GM21576 (cell line): ENCODE results near the gene ERBB4.
"Not testable (repeated sequence)": the region's sequence is repeated elsewhere in the genome, so short reads cannot be mapped to it uniquely, and the experiment has no call there.

ENCODE experiments used
- ATAC-seq: cut with Tn5 transposase; IDR thresholded peaks from one replicate; pipeline ENCODE4 v1.9.1; 2021; ENCODE audit warnings: mild to moderate bottlenecking, moderate library complexity; ENCODE audit not compliant: unreplicated experiment

ERBB4 gene

DNA sequence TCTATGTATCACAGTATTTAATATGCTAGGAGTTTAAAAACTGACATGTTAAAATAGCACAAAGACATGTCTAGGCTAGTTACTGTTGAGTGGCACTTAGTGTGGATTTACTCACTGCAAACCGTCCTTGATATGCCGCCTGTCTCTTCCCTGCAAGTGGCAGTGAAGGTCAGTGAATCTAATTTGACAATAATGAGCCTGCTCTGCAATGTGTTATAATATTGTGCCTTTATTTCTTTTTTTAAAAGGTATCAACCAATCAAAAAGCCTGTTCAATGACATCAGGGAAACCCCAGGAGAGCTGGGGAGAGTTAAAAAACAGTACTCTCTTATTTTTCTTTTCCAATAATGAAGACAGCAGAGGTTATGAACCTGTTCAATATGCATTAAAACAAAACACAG, 384.1 kb downstream of the ERBB4 start:
- ATAC-seq: no peak

DNA sequence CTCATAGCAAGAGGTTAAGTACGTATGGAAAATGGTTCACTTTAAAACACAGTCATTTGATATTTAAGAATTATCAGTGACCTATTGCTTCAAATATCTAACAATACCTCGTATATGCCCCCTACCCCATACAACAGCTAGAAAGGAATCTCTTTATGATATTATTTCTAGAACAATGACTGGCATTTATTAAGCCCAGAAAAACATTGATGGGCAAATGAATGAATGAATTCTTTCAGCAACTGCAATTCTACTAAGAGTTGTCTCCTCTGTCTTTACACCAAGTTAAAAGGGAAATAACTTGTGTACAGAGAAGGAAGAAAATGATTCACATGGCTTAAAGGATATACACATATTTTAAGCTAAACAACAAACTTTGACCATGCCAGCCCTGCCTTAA, 384.7 kb downstream of the ERBB4 start:
- ATAC-seq: no peak

GRCh38 chr2:212147921-212148513, 390.6 kb downstream of the ERBB4 start:
- no peak for ATAC-seq

GRCh38 chr2:212146416-212146815, 392.2 kb downstream of the ERBB4 start:
- no peak for ATAC-seq

DNA sequence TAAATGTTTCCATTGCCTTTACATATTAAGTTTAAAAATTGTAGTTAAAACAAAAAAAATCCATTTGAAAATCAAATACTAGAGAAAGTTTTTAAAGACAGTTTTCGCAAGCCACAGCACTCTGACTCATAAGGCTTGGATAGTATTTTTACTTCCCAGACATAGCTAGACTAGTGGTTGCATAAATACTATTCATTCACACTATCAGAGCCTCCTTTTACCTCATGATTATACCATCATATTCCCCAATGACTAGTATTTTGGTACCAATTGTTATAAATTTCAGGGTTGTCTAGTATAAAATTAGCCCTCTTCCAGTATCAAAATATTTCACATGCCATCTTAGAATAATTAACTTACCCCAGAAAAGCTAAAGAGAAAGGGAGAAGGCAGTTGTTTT, 393.5 kb downstream of the ERBB4 start:
- no peak for ATAC-seq

DNA sequence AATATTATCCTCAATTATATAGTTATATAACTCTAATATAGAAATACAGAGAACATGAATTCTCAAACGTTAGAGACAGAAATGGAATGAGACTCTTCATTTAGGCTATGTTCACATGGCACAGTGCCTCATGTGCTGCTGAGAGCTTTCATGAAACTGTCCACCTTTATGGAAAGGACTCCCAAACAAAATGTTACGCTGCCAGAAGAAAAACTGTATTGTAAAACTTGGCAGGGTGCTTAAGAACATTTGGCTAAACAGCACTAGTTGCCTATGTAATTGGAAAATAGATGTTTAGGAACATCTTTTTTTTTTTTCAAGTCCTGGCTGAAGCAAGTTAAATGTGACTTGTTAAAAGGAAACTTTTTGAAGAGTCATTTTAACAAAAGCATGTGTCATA, 396.0 kb downstream of the ERBB4 start:
- ATAC-seq: no peak

- ATAC-seq: no peak
These were observed 397.1 kb downstream of the ERBB4 start for GRCh38 chr2:212141499-212141898.

DNA sequence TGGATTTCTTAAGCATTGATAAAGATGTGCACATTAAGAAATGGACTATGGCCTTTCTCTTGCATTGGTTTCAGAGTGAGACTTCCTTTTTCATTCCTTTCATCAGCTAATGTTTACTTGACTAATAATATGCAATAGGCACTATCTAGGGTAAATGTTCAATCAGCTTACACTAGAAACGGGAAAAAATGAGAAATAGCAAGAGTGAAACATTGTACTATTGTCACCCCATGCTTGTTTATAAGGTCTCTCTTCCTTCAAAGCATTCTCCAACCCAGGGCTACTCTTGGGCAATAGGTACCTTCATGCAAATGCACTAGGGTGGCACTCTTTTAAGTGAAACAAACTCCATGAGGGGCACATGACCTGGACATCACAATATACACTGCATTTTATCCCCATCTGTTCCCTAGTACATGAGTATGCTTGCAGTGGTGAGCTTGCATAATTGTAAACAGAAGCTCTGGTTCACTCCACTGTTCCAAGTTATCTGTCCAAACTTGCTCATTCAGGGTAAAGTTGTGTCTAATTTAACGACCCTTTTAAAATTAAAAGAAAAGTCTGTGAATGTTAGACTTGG, 402.3 kb downstream of the ERBB4 start:
- ATAC-seq: no peak

DNA sequence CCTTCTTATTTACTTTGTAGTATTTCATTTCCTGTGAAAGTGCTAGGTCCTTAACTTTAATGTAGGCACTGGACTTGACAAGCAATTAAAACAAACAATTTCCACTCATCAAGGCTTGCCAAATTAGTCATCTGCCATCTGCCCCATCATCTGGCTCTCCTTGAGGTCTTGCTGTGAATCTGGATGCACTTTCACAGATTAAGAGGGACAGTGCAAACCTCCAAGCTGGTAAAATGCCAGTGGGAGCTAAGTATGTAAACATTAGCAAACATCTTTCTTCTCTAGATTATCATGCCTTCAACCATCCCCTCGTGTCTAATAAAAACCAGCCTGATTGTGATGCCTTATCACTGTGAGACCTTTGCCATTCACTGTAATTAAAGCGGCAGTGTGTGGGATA, 402.9 kb downstream of the ERBB4 start:
- ATAC-seq: no peak

DNA sequence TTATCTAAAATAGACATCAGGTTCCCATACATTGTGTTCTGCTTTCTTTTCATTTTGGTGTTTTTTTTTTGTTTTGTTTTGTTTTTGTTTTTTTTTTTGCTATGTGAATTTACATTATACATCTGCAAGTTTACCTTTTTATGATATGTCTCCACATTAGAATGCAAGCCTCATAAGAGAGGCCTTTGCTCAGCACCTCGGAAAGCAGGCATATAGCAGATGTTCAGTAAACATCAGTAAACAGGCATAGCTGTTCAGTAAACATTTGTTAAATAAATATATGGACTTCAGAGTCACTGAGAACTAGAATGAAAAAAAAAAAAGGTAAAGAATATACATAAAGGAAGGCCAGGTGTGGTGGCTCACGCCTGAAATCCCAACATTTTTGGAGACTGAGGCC, 405.3 kb downstream of the ERBB4 start:
- ATAC-seq: no peak

- ATAC-seq: no peak
These were observed 414.0 kb downstream of the ERBB4 start for GRCh38 chr2:212124598-212124997.

- no peak for ATAC-seq
These were observed 419.0 kb downstream of the ERBB4 start for GRCh38 chr2:212119591-212119990.

GRCh38 chr2:212117926-212118325, 420.7 kb downstream of the ERBB4 start:
- no peak for ATAC-seq

DNA sequence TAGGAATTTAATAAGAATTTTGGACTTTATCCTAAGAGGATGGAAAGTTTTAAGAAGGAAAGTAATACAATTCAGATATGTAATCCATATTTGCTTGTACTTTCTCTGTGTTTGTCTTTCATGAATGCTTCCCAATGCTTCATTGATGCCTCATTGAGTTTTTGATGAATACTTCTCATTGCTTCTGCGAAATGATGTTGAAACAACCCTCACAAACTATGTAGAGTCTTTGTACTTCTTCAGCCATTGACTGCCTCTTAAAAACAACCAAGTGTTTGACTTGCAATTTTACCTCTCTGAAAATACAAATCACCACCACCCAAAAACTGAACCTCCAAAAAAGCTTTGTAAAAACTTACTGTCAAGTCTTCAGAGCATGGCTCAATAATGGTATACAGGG, 424.1 kb downstream of the ERBB4 start:
- no peak for ATAC-seq

GRCh38 chr2:212112401-212112800, 426.2 kb downstream of the ERBB4 start:
- no peak for ATAC-seq

DNA sequence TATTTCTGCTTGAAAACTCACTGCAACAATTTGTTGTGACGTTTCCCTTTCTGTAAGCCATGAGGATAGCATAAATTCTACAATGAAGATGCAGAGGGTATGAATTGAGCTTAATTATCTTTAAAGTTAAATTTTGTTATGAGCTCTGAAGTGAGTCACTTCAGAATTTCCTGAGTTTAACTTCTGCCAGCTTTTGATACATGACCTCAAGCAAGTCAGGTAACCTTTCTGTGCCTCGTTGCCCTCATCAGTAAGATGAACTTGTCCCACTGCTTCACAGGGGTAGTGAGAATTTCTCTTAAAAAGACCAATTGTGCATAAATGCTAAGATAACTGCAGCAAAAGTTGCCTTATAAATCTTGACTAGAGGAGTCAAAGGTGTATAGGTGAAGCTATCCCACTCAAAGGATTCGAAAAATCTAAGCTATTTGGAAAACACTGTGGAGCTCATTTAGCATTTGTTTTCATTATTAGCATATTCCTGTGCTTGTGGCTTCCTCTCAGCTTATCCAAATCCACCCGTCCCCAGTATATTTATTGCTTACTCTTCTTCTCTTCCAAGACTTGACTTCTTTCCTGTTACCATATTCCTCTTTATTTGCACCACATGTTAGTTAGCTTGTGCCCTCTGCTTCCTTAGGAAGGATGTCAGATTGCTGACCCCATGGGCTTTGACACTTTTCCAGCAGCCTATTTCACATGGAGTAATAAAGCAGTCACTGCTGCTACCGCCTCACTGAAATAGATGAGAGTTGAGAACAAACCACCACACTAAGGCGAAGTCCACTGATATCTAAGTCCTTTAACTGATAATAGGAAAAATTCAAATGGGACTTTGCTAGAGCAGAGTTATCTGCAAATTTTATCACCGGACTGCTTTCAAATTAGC, 428.6 kb downstream of the ERBB4 start:
- ATAC-seq: no peak

GRCh38 chr2:212109217-212109616, 429.4 kb downstream of the ERBB4 start:
- no peak for ATAC-seq

DNA sequence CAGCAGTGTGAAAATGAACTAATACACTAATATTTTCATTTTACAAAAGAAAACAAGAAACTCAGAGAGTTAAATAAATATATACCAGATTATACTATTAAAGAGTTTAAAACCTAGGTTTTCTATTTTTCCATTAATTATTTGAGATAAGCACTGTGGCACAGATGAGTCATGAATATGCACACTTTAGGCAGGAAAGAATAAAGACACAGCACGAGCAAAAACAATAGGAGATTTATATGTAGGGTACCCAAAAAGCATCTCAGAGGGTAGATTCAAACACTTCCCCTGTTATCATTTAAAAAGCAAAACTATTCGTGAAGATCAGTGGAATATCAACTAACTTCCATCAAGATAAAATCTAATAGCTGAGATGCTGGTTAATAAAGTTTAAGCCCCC, 430.6 kb downstream of the ERBB4 start:
- ATAC-seq: no peak

DNA sequence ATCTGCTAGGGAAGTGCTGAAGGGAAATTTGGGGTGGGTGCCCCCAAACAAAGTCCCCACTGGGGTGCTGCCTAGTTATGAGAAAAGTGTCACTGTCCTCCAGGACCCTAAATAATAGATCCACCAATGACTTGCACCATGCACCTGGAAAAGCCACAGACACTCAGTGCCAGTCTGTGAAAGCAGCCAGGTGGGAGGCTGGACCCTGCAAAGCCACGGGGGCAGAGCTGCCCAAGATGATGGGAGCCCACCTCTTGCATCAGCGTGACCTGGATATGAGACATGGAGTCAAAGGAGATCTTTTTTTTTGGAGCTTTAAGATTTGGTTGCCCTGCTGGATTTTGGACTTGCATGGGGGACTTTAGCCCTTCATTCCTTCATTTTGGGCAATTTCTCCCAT, 431.6 kb downstream of the ERBB4 start:
- no peak for ATAC-seq

DNA sequence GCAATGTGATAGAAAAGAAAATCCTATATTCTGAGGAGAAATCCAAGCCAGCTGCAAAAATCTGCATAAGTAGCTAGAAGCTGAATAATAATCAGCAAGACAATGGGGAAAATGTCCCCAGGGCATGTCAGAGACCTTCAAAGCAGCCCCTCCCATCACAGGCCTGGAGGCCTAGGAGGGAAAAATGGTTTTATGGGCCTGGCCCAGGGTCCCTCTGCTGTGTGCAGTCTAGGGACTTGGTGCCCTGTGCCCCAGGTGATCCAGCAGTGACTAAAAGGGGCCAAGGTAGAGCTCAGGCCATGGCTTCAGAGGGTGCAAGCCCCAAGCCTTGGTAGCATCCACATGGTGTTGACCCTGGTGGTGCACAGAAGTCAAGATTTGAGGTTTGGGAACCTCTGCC, 432.1 kb downstream of the ERBB4 start:
- not testable (repeated sequence) for ATAC-seq

DNA sequence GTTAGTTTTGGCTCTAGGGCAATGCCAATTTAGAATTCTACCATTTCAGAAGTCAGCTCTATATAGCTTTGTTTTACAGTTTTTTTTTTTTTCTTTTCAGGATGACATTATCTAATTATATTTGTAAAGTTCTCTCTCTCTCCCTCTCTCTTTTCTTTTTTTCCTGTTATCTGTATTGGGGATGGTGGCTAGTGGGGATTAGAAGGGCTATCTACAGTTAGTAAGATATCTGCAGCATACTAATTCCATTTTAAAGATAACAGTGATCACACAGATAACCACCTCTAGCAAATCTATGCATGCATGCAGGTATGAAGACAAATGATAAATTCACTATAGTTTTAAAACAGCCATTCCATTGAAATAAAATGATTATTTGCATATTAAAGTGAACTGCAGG, 438.9 kb downstream of the ERBB4 start:
- no peak for ATAC-seq

DNA sequence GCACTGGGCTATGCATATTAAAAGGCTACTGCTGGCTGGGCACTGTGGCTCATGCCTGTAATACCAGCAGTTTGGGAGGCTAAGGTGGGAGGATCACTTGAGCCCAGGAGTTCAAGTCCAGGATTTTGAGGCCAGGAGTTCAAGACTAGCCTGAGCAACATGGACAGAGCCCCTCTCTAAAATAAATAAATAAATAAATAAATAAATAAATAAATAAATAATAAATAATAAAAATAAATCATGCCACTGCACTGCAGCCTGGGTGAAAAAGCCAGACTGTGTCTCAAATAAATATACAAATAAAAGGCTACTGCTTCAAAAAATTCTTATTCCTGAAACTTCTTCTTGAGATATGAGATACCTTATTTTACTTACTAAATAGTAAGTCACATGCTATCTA, 439.6 kb downstream of the ERBB4 start:
- ATAC-seq: no peak
